ENCODE data around the gene MSLN.

The MSLN gene

GRCh38 chr16:802914-803753, 42.6 kb downstream of the MSLN start:
- Histone ChIP-seq H3K79me2 (ENCODE audit: low read length) (peaks cover 8% of the 10 kb centered on the region; the same call in 1 of the 2 replicates), H3K27me3 (ENCODE audit: low read depth, low read length) (peaks cover 16% of the 10 kb centered on the region), H3K9me3 (ENCODE audit: insufficient read depth, low read length) (no peaks in the 10 kb centered on the region), H3K4me1 (ENCODE audit: low read length) (0 out of 2 replicates have a peak, but pooled peaks cover 4% of the 10 kb centered on the region), H3K4me2 (ENCODE audit: low read length) (no peak overlapping the region), H2AFZ (ENCODE audit: low read depth, low read length) (no peak overlapping the region), H3K27ac (ENCODE audit: low read length) (no peak overlapping the region), H4K20me1 (ENCODE audit: insufficient read depth, low read length) (no peaks in the 10 kb centered on the region), H3K9ac (ENCODE audit: low read length) (no peak overlapping the region), H3K36me3 (replicated peaks; ENCODE audit: low read depth, low read length) (no peaks in the 10 kb centered on the region), H3K4me3 (ENCODE audit: low read length) (no peak overlapping the region)
- no peak for TF ChIP-seq EZH2phosphoT487 (IDR thresholded peaks at IDR 0.05; ENCODE audit: low read depth)

GRCh38 chr16:803754-804080, 43.2 kb downstream of the MSLN start:
- TF ChIP-seq CTCF (IDR thresholded peaks at IDR 0.05; ENCODE audit: low read depth, low read length): no peak
- TF ChIP-seq EZH2phosphoT487 (IDR thresholded peaks at IDR 0.05; ENCODE audit: low read depth): no peak
- Histone ChIP-seq H3K27ac (ENCODE audit: low read length) (no peak overlapping the region), H3K79me2 (ENCODE audit: low read length) (peaks cover 8% of the 10 kb centered on the region; the same call in 1 of the 2 replicates), H3K4me3 (ENCODE audit: low read length) (no peak overlapping the region), H4K20me1 (ENCODE audit: insufficient read depth, low read length) (no peaks in the 10 kb centered on the region), H3K27me3 (ENCODE audit: low read depth, low read length) (peaks cover 16% of the 10 kb centered on the region), H2AFZ (ENCODE audit: low read depth, low read length) (no peak overlapping the region), H3K4me2 (ENCODE audit: low read length) (no peak overlapping the region), H3K36me3 (replicated peaks; ENCODE audit: low read depth, low read length) (no peaks in the 10 kb centered on the region), H3K9me3 (ENCODE audit: insufficient read depth, low read length) (no peaks in the 10 kb centered on the region), H3K9ac (ENCODE audit: low read length) (no peak overlapping the region), H3K4me1 (ENCODE audit: low read length) (peaks cover 7% of the 10 kb centered on the region)

- peaks cover 8% of the 10 kb centered on the region; the same call in 1 of the 2 replicates for H3K79me2 ChIP-seq (ENCODE audit: low read length)
- H3K9me3 ChIP-seq (ENCODE audit: insufficient read depth, low read length): no peaks in the 10 kb centered on the region
- no peak overlapping the region for H3K4me2 ChIP-seq (ENCODE audit: low read length)
- H3K27me3 ChIP-seq (ENCODE audit: low read depth, low read length): peaks cover 16% of the 10 kb centered on the region
- no peak for TF ChIP-seq CTCF (IDR thresholded peaks at IDR 0.05; ENCODE audit: low read depth, low read length)
- no peak for TF ChIP-seq EZH2phosphoT487 (IDR thresholded peaks at IDR 0.05; ENCODE audit: low read depth)
- H2AFZ ChIP-seq (ENCODE audit: low read depth, low read length): no peak overlapping the region
- H3K36me3 ChIP-seq (replicated peaks; ENCODE audit: low read depth, low read length): no peaks in the 10 kb centered on the region
- peaks cover 4% of the 10 kb centered on the region for H3K4me1 ChIP-seq (ENCODE audit: low read length)
- H3K27ac ChIP-seq (ENCODE audit: low read length): no peak overlapping the region
- H4K20me1 ChIP-seq (ENCODE audit: insufficient read depth, low read length): no peaks in the 10 kb centered on the region
- H3K4me3 ChIP-seq (ENCODE audit: low read length): no peak overlapping the region
- H3K9ac ChIP-seq (ENCODE audit: low read length): no peak overlapping the region
These were observed 43.9 kb downstream of the MSLN start for GRCh38 chr16:804193-805048.

- no peak overlapping the region for H3K4me3 ChIP-seq (ENCODE audit: low read length)
- H3K27ac ChIP-seq (ENCODE audit: low read length): no peak overlapping the region
- no peaks in the 10 kb centered on the region for H3K9me3 ChIP-seq (ENCODE audit: insufficient read depth, low read length)
- H3K4me1 ChIP-seq (ENCODE audit: low read length): peaks cover 4% of the 10 kb centered on the region
- no peak overlapping the region for H2AFZ ChIP-seq (ENCODE audit: low read depth, low read length)
- no peaks in the 10 kb centered on the region for H4K20me1 ChIP-seq (ENCODE audit: insufficient read depth, low read length)
- TF ChIP-seq CTCF (IDR thresholded peaks at IDR 0.05; ENCODE audit: low read depth, low read length): no peak
- no peak overlapping the region for H3K4me2 ChIP-seq (ENCODE audit: low read length)
- peaks cover 8% of the 10 kb centered on the region; the same call in 1 of the 2 replicates for H3K79me2 ChIP-seq (ENCODE audit: low read length)
- H3K36me3 ChIP-seq (replicated peaks; ENCODE audit: low read depth, low read length): no peaks in the 10 kb centered on the region
- H3K27me3 ChIP-seq (ENCODE audit: low read depth, low read length): peaks cover 16% of the 10 kb centered on the region
- H3K9ac ChIP-seq (ENCODE audit: low read length): no peak overlapping the region
These were observed 44.9 kb downstream of the MSLN start for GRCh38 chr16:805474-805873.

All from OCI-LY3 (cell line).